HepG2 (cell line): ENCODE results near the gene ZNF554. TPM values are rescaled to one million over a fixed set of nuclear protein-coding genes. Genes with fewer than 3 reads are reported as not detected.

Experiments
- CAMTA2 ChIP-seq: sonication (generic); formaldehyde crosslinking; IDR thresholded peaks from 2 replicates; pipeline ENCODE4 v1.4.0; 2020; ENCODE audit warnings: mild to moderate bottlenecking, missing genetic modification reagents, borderline replicate concordance
- CCDC6 ChIP-seq: sonication (generic); formaldehyde crosslinking; IDR thresholded peaks from 2 replicates; pipeline ENCODE4 v1.8.1; 2022; ENCODE audit warnings: mild to moderate bottlenecking, missing genetic modification reagents, moderate library complexity
- CEBPG ChIP-seq: IDR thresholded peaks from 2 replicates; pipeline ENCODE4 v1.6.1; 2016
- EEA1 ChIP-seq: sonication (generic); formaldehyde crosslinking; IDR thresholded peaks from 2 replicates; pipeline ENCODE4 v1.5.1; 2020; ENCODE audit warnings: mild to moderate bottlenecking, missing genetic modification reagents, borderline replicate concordance
- JDP2 ChIP-seq: sonication (generic); formaldehyde crosslinking; IDR thresholded peaks from 2 replicates; pipeline ENCODE4 v1.8.1; 2022; ENCODE audit warnings: missing genetic modification reagents, borderline replicate concordance
- RAD21 ChIP-seq: fragments of 450-650 bp; formaldehyde crosslinking; IDR thresholded peaks from 2 replicates; pipeline ENCODE4 v1.5.0; 2020; ENCODE audit warnings: mild to moderate bottlenecking
- SNRNP70 ChIP-seq: fragments of 200-400 bp; formaldehyde crosslinking; IDR thresholded peaks from 2 replicates; pipeline ENCODE4 v1.6.1; 2017; ENCODE audit warnings: mild to moderate bottlenecking, low read depth, low read length, moderate library complexity
- SP5 ChIP-seq: IDR thresholded peaks from 2 replicates; pipeline ENCODE4 v1.6.1; 2016; ENCODE audit warnings: low read depth, borderline replicate concordance
- SYNCRIP ChIP-seq: fragments of 200-400 bp; formaldehyde crosslinking; IDR thresholded peaks from 2 replicates; pipeline ENCODE4 v1.6.1; 2018; ENCODE audit warnings: mild to moderate bottlenecking, low read depth, low read length; ENCODE audit not compliant: insufficient read depth
- ZFX ChIP-seq: sonication (generic); formaldehyde crosslinking; IDR thresholded peaks from 2 replicates; pipeline ENCODE4 v1.4.0; 2020; ENCODE audit warnings: mild to moderate bottlenecking, low read depth, missing genetic modification reagents, moderate library complexity
- ZNF432 ChIP-seq: sonication (generic); formaldehyde crosslinking; IDR thresholded peaks from 2 replicates; pipeline ENCODE4 v1.5.0; 2020; ENCODE audit warnings: missing genetic modification reagents, mild to moderate bottlenecking, borderline replicate concordance
- ZNF451 ChIP-seq: sonication (generic); formaldehyde crosslinking; IDR thresholded peaks from 2 replicates; pipeline ENCODE4 v1.5.0; 2020; ENCODE audit warnings: mild to moderate bottlenecking, missing genetic modification reagents
- ZNF572 ChIP-seq: sonication (generic); formaldehyde crosslinking; IDR thresholded peaks from 2 replicates; pipeline ENCODE4 v1.5.1; 2020; ENCODE audit warnings: mild to moderate bottlenecking, missing genetic modification reagents
- ZNF749 ChIP-seq: sonication (generic); formaldehyde crosslinking; IDR thresholded peaks from 2 replicates; pipeline ENCODE4 v1.8.0; 2022; ENCODE audit warnings: mild to moderate bottlenecking, missing genetic modification reagents, moderate library complexity, borderline replicate concordance
- polyA plus RNA-seq, 8 experiments: library from polyadenylated mRNA; depleted of rRNA in 3 of 8; stranded (reverse) in 7 of 8; unstranded in 1 of 8; fragments of >200 nt; fragmentation: Illumina TruSeq in 4 of 8; extraction: Trizol in 4 of 8; gene quantifications; 2 replicates each; pipeline versions ENCODE4 v1.2.1 to v1.2.3, GENCODE V29; 2011 to 2016; ENCODE audit warnings: low read depth in 4 of 8, missing spikeins in 1 of 8, mixed read lengths in 1 of 8; ENCODE audit not compliant: insufficient read depth in 1 of 8
- total RNA-seq, 5 experiments: library from RNA; depleted of rRNA; stranded (reverse); fragments of >200 nt; fragmentation: Illumina TruSeq; extraction: Trizol; gene quantifications; 2 replicates each; pipeline ENCODE4 v1.2.3, GENCODE V29; 2016; ENCODE audit warnings: low read depth in 1 of 5
- TF ChIP-seq, protein P1 (sequence below): sonication (generic); formaldehyde crosslinking; IDR thresholded peaks from 2 replicates; pipeline ENCODE4 v1.5.0; 2020; ENCODE audit warnings: mild to moderate bottlenecking, missing genetic modification reagents, borderline replicate concordance
- TF ChIP-seq, protein P2 (sequence below): sonication (generic); formaldehyde crosslinking; IDR thresholded peaks from 2 replicates; pipeline ENCODE4 v1.5.0; 2020; ENCODE audit warnings: missing genetic modification reagents
- TF ChIP-seq, protein P3 (sequence below): sonication (generic); formaldehyde crosslinking; IDR thresholded peaks from 2 replicates; pipeline ENCODE4 v1.8.0; 2022; ENCODE audit warnings: mild to moderate bottlenecking, missing genetic modification reagents, moderate library complexity

The ZNF554 gene
- total and polyA plus RNA-seq, 2 of the 13 experiments (the other 11 are each of a cell fraction or from before 2014, with no cell fraction given) = 2.2 to 2.7 TPM

DNA sequence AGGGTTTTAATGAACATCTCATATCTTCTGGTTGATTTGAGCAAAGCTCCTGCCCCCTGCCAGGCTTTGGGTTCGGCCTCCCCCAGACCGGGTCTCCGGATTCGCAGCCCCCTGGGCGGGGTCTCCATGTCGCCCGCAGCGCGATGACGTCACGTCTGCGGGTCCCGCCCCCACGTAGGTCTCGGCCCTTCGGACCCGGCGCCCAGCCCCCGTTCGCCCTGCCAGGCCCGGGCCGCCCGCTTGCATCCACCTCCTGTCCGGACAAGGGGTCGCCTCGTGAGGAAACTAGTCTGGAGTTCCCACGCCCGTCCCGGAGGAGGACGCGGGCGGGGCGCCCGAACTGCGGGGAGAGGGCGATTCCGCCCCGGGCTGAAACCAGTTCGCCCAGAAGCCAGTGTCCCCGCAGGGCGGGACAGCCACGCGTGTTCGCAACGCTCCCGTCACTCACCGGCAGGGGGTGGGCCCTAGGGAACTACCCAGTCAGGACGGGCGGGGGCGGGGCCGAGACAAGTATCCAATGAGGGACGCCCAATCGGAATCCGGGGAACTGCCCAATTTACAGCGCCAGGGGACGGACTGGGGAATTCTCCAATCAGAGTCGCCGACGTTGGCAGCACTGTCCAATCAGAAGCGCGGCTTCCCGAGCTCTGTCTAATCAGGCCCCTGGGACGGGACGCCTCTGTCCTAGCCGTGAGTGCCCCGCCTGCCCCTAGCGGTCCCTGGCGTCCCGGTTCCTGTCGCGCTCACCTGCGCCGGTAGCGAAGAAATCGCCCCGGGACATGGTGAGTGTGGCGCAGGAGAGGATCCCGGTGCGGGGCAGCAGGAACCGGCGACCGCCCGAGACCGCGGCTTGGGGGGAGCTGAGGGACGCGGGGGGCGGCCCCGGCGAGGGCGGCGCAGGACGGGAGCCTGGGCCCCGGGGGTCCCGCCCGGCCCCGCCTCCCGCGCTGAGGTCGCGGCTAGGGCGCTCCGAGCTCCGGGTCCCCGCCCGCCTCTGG is 21.4 kb downstream of the ZNF554 start, which contains the start of gene ZNF555 (continued):
- TF ChIP-seq, protein P1, sequence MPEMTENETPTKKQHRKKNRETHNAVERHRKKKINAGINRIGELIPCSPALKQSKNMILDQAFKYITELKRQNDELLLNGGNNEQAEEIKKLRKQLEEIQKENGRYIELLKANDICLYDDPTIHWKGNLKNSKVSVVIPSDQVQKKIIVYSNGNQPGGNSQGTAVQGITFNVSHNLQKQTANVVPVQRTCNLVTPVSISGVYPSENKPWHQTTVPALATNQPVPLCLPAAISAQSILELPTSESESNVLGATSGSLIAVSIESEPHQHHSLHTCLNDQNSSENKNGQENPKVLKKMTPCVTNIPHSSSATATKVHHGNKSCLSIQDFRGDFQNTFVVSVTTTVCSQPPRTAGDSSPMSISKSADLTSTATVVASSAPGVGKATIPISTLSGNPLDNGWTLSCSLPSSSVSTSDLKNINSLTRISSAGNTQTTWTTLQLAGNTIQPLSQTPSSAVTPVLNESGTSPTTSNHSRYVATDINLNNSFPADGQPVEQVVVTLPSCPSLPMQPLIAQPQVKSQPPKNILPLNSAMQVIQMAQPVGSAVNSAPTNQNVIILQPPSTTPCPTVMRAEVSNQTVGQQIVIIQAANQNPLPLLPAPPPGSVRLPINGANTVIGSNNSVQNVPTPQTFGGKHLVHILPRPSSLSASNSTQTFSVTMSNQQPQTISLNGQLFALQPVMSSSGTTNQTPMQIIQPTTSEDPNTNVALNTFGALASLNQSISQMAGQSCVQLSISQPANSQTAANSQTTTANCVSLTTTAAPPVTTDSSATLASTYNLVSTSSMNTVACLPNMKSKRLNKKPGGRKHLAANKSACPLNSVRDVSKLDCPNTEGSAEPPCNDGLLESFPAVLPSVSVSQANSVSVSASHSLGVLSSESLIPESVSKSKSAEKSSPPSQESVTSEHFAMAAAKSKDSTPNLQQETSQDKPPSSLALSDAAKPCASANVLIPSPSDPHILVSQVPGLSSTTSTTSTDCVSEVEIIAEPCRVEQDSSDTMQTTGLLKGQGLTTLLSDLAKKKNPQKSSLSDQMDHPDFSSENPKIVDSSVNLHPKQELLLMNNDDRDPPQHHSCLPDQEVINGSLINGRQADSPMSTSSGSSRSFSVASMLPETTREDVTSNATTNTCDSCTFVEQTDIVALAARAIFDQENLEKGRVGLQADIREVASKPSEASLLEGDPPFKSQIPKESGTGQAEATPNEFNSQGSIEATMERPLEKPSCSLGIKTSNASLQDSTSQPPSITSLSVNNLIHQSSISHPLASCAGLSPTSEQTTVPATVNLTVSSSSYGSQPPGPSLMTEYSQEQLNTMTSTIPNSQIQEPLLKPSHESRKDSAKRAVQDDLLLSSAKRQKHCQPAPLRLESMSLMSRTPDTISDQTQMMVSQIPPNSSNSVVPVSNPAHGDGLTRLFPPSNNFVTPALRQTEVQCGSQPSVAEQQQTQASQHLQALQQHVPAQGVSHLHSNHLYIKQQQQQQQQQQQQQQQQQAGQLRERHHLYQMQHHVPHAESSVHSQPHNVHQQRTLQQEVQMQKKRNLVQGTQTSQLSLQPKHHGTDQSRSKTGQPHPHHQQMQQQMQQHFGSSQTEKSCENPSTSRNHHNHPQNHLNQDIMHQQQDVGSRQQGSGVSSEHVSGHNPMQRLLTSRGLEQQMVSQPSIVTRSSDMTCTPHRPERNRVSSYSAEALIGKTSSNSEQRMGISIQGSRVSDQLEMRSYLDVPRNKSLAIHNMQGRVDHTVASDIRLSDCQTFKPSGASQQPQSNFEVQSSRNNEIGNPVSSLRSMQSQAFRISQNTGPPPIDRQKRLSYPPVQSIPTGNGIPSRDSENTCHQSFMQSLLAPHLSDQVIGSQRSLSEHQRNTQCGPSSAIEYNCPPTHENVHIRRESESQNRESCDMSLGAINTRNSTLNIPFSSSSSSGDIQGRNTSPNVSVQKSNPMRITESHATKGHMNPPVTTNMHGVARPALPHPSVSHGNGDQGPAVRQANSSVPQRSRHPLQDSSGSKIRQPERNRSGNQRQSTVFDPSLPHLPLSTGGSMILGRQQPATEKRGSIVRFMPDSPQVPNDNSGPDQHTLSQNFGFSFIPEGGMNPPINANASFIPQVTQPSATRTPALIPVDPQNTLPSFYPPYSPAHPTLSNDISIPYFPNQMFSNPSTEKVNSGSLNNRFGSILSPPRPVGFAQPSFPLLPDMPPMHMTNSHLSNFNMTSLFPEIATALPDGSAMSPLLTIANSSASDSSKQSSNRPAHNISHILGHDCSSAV (CRISPR knock-in tag) = no peak
- TF ChIP-seq EEA1 = no peak
- TF ChIP-seq SNRNP70 = no peak
- no peak for TF ChIP-seq ZNF451 (CRISPR knock-in tag)
- peak; percentile 61 for TF ChIP-seq RAD21 (CRISPR knock-in tag)
- no peak; the same call in none of the 2 replicates for TF ChIP-seq CEBPG (CRISPR knock-in tag)
- no peak for TF ChIP-seq ZNF572 (CRISPR knock-in tag)
- TF ChIP-seq CAMTA2 (CRISPR knock-in tag) = 0 out of 2 replicates have a peak, but pooled peaks have one; percentile 51
- TF ChIP-seq, protein P2, sequence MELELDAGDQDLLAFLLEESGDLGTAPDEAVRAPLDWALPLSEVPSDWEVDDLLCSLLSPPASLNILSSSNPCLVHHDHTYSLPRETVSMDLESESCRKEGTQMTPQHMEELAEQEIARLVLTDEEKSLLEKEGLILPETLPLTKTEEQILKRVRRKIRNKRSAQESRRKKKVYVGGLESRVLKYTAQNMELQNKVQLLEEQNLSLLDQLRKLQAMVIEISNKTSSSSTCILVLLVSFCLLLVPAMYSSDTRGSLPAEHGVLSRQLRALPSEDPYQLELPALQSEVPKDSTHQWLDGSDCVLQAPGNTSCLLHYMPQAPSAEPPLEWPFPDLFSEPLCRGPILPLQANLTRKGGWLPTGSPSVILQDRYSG = peak; percentile 68; the same call in 1 of the 2 replicates
- TF ChIP-seq ZFX (CRISPR knock-in tag) = peak; percentile 82
- no peak for TF ChIP-seq ZNF432 (CRISPR knock-in tag)
- TF ChIP-seq JDP2 (CRISPR knock-in tag) = no peak
- TF ChIP-seq SYNCRIP = no peak
- 0 out of 2 replicates have a peak, but pooled peaks have one; percentile 25 for TF ChIP-seq SP5
- TF ChIP-seq, protein P3, sequence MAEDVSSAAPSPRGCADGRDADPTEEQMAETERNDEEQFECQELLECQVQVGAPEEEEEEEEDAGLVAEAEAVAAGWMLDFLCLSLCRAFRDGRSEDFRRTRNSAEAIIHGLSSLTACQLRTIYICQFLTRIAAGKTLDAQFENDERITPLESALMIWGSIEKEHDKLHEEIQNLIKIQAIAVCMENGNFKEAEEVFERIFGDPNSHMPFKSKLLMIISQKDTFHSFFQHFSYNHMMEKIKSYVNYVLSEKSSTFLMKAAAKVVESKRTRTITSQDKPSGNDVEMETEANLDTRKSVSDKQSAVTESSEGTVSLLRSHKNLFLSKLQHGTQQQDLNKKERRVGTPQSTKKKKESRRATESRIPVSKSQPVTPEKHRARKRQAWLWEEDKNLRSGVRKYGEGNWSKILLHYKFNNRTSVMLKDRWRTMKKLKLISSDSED (CRISPR knock-in tag) = 0 out of 2 replicates have a peak, but pooled peaks have one; percentile 44
- peak; percentile 30; the same call in 1 of the 2 replicates for TF ChIP-seq ZNF749 (CRISPR knock-in tag)
- TF ChIP-seq CCDC6 (CRISPR knock-in tag) = peak; percentile 23; the same call in 1 of the 2 replicates
